Measurements from ENCODE around the gene CDHR2. TPM values are rescaled to one million over a fixed set of nuclear protein-coding genes. Genes with fewer than 3 reads are reported as not detected.
A peak's percentile ranks its signal among the peaks of the same experiment; 100 is the strongest.

Gene CDHR2
- total and polyA plus RNA-seq, 2 of the 13 experiments (the other 11 are each of a cell fraction or from before 2014, with no cell fraction given) = 17.9 to 20.9 TPM

GRCh38 chr5:176547802-176548201, 1.3 kb upstream of the CDHR2 start (continued):
- TF ChIP-seq GZF1 (CRISPR knock-in tag; IDR thresholded peaks at IDR 0.05) (no peak), JARID2 (CRISPR knock-in tag; IDR thresholded peaks at IDR 0.05; ENCODE audit: insufficient replicate concordance) (no peak), ZNF550 (CRISPR knock-in tag; IDR thresholded peaks at IDR 0.05; ENCODE audit: borderline replicate concordance) (no peak), RAD21 (CRISPR knock-in tag; IDR thresholded peaks at IDR 0.05) (no peak), TBX2 (CRISPR knock-in tag; IDR thresholded peaks at IDR 0.05; ENCODE audit: borderline replicate concordance) (peak; percentile 46; the same call in 1 of the 2 replicates), BRD4 (CRISPR knock-in tag; IDR thresholded peaks at IDR 0.05) (no peak), STAG1 (CRISPR knock-in tag; IDR thresholded peaks at IDR 0.05) (no peak), GATAD2A (CRISPR knock-in tag; IDR thresholded peaks at IDR 0.05) (peak; percentile 67), SMAD9 (CRISPR knock-in tag; IDR thresholded peaks at IDR 0.05) (no peak), FOXK2 (IDR thresholded peaks at IDR 0.05) (no peak), ZGPAT (CRISPR knock-in tag; IDR thresholded peaks at IDR 0.05) (0 out of 2 replicates have a peak, but pooled peaks have one; percentile 29), FUBP1 (CRISPR knock-in tag; IDR thresholded peaks at IDR 0.05; ENCODE audit: borderline replicate concordance) (no peak), SRSF4 (IDR thresholded peaks at IDR 0.05; ENCODE audit: low read depth, low read length, poor library complexity, severe bottlenecking) (no peak), PPARG (CRISPR knock-in tag; conservative IDR thresholded peaks at IDR 0.05) (no peak), POLR2G (IDR thresholded peaks at IDR 0.05; ENCODE audit: low read depth, low read length) (no peak), AGO2 (optimal IDR thresholded peaks at IDR 0.05; ENCODE audit: low read depth, low read length) (no peak), ZNF720 (CRISPR knock-in tag; IDR thresholded peaks at IDR 0.05) (no peak), ZNF275 (CRISPR knock-in tag; IDR thresholded peaks at IDR 0.05; ENCODE audit: borderline replicate concordance) (no peak), FOXO4 (CRISPR knock-in tag; conservative IDR thresholded peaks at IDR 0.05) (no peak), ARID2 (CRISPR knock-in tag; IDR thresholded peaks at IDR 0.05; ENCODE audit: borderline replicate concordance) (no peak), ZNF432 (CRISPR knock-in tag; IDR thresholded peaks at IDR 0.05; ENCODE audit: borderline replicate concordance) (no peak), MAF1 (CRISPR knock-in tag; IDR thresholded peaks at IDR 0.05; ENCODE audit: borderline replicate concordance) (no peak), HOMEZ (CRISPR knock-in tag; IDR thresholded peaks at IDR 0.05; ENCODE audit: low read depth) (no peak), ZNF839 (CRISPR knock-in tag; IDR thresholded peaks at IDR 0.05; ENCODE audit: borderline replicate concordance) (no peak), NPAS2 (CRISPR knock-in tag; IDR thresholded peaks at IDR 0.05; ENCODE audit: borderline replicate concordance) (no peak), PLRG1 (conservative IDR thresholded peaks at IDR 0.05) (no peak)

All from HepG2 (cell line).